ENCODE data around the gene TMEM181. TPM values are rescaled to one million over a fixed set of nuclear protein-coding genes. Genes with fewer than 3 reads are reported as not detected.
"Not testable (repeated sequence)": the region's sequence is repeated elsewhere in the genome, so short reads cannot be mapped to it uniquely, and the experiment has no call there.

TMEM181 gene
- total and polyA plus RNA-seq, 4 experiments from 2014 or later: 4.3 to 28.0 (median 17.1) TPM

DNA sequence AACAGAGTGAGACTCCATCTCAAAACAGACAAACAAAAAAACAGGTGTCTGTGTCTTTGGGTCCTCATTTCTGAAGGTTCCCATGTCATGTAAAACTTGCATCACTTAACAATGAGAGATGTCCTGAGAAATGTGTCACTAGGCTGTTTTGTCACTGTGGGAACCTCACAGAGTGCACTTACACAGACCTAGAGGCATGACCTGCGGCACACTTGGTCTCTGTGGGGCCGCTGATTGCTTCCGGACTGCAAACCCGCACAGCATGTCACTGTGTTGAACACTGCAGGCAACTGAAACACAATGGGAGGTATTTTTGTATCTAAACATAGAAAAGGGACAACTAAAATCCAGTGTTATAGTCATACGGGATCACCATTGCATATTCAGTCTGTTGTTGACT lies 42.3 kb upstream of the TMEM181 start:
- no peak for DNase-seq
- Mint-ChIP-seq H3K36me3 (no peaks in the 10 kb centered on the region), H3K4me1 (peaks cover 22 to 41% (median 31%) of the 10 kb centered on the region in 4 donors), H3K9me3 (peaks cover 0 to 3% (median 0%) of the 10 kb centered on the region in 8 donors), H3K4me3 (peak overlapping the region; percentile 79 to 90 (median 86)), H3K27me3 (peaks cover 0 to 4% of the 10 kb centered on the region in 2 donors), H3K27ac (peak overlapping the region in 6 of 7 donors; percentile 4 to 80 (median 52))
- POLR2A ChIA-PET (ENCODE audit: partially characterized antibody): no interaction called here
- Histone ChIP-seq H3K27me3 (ENCODE audit: insufficient read depth, low read length) (no peaks in the 10 kb centered on the region), H3K36me3 (ENCODE audit: insufficient read depth, low read length) (no peaks in the 10 kb centered on the region), H3K4me1 (ENCODE audit: insufficient read depth, low read length) (peaks cover 33% of the 10 kb centered on the region), H3K4me3 (ENCODE audit: low read length in 2 of 2) (no peak overlapping the region), H3K27ac (ENCODE audit: low read depth, low read length) (no peak overlapping the region), H3K9me3 (ENCODE audit: control insufficient read depth in 1 of 2, low read length in 2 of 2) (no peaks in the 10 kb centered on the region)
- intact Hi-C loops (cut with micrococcal nuclease): loop anchor here (5.0 kb wide), 1 partner anchor 45 kb away; the partner anchor contains the start of gene TMEM181
- CTCF ChIA-PET (ENCODE audit: partially characterized antibody): interaction anchor here (1.2 kb wide), 1 partner anchor 297 kb away, joined by 3 read pairs; no protein-coding TSS in a partner anchor

DNA sequence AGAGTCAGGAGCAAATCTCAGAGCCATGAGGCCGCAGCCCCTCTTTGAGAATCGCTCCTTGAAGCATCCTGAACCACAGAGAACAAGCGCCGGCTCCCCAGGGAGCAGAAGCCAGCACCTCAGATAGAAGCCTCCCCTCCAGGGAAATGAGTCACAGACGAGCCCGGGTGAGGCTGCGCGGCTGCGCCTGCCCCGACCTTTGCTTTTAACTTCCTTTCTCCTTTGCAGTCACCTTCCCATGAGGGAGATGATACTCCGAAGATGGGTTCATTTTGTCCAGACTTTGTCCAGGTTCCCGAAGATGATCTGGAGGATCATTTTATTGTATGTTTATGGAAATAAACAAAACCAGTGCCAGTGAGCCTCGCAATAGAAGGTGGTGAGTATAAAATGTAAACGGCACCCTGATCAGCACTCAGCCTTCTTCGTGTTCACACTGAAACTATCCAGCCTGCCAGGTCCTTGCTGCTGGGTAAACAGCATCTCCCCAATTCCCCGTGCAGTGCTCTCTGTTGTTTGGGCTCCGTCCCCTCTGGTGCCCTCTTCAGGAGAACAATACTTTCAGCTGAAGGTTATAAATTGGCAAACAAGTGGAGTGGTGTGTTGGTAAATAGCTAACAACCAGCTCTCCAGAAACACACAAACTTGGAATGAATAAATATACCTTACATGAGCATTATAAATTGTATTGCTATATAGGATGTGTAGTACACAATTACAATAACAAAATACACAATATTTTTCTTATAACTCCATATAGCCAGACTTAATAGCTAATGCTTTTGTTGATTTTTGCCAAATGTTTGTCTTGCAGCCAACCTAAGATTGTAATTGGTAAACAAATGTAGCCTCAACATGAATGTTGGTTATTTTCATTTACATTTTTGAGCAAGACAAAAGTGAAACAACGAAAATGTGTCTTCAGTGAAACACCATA lies 41.4 kb upstream of the TMEM181 start:
- H3K9me3 ChIP-seq (ENCODE audit: control insufficient read depth in 1 of 2, low read length in 2 of 2): no peaks in the 10 kb centered on the region
- DNase-seq: peak; percentile 57 to 68 (median 64)
- H3K36me3 ChIP-seq (ENCODE audit: insufficient read depth, low read length): no peaks in the 10 kb centered on the region
- Mint-ChIP-seq H3K4me3 (peak overlapping the region; percentile 79 to 90 (median 86)), H3K36me3 (no peaks in the 10 kb centered on the region), H3K9me3 (peaks cover 0 to 3% (median 0%) of the 10 kb centered on the region in 8 donors), H3K4me1 (peaks cover 22 to 41% (median 31%) of the 10 kb centered on the region in 4 donors), H3K27me3 (peaks cover 2 to 6% of the 10 kb centered on the region in 2 donors), H3K27ac (peak overlapping the region; percentile 62 to 93 (median 80))
- intact Hi-C loops (cut with micrococcal nuclease): loop anchor here (1.0 to 5.0 kb wide), 2 partner anchors 44 to 297 kb away; partner anchors contain the start of gene TMEM181
- H3K27me3 ChIP-seq (ENCODE audit: insufficient read depth, low read length): no peaks in the 10 kb centered on the region
- H3K4me1 ChIP-seq (ENCODE audit: insufficient read depth, low read length): peaks cover 33% of the 10 kb centered on the region
- ChIA-PET CTCF (ENCODE audit: partially characterized antibody) (interaction anchor here (0.7 to 1.9 kb wide), 19 partner anchors 9 to 351 kb away, joined by 3 to 11 read pairs (median 4); no protein-coding TSS in a partner anchor), POLR2A (ENCODE audit: partially characterized antibody) (interaction anchor here (0.6 to 0.9 kb wide), 5 partner anchors 18 to 126 kb away, joined by 3 to 5 read pairs (median 4); partner anchors contain the start of genes DYNLT1 and TMEM181)
- peak overlapping the region; percentile 20 to 51 for H3K4me3 ChIP-seq (ENCODE audit: low read length in 2 of 2)
- H3K27ac ChIP-seq (ENCODE audit: low read depth, low read length): no peak overlapping the region

DNA sequence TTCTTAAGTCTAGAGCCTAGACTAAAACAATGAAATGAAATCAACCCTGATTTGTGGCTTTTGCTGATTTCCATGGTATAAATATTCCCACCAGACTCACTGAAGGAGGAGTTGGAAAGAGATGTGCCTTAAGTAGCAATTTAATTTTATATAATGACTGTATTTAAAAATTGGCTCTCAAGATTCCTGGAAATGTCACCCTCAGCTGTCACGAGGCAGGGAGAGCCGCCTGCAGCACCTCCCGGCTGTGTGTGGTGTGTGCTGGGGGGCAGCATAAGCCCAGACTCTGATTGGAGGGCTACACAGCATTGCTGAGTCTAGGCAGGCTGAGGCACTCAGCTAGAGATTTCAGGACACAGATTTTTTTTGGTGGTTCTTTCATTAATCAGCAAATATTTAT lies 40.6 kb upstream of the TMEM181 start:
- Mint-ChIP-seq H3K27me3 (peaks cover 6 to 13% of the 10 kb centered on the region in 2 donors), H3K4me1 (peaks cover 16 to 33% (median 24%) of the 10 kb centered on the region in 4 donors), H3K9me3 (peaks cover 0 to 3% (median 0%) of the 10 kb centered on the region in 8 donors), H3K27ac (no peak overlapping the region), H3K4me3 (peak overlapping the region in 1 of 8 donors; percentile 11), H3K36me3 (no peaks in the 10 kb centered on the region)
- intact Hi-C loops (cut with micrococcal nuclease): loop anchor here (5.0 kb wide), 1 partner anchor 43 kb away; the partner anchor contains the start of gene TMEM181
- DNase-seq: no peak
- no peaks in the 10 kb centered on the region for H3K9me3 ChIP-seq (ENCODE audit: control insufficient read depth in 1 of 2, low read length in 2 of 2)
- H3K4me1 ChIP-seq (ENCODE audit: insufficient read depth, low read length): peaks cover 28% of the 10 kb centered on the region
- no peak overlapping the region for H3K27ac ChIP-seq (ENCODE audit: low read depth, low read length)
- no peak overlapping the region for H3K4me3 ChIP-seq (ENCODE audit: low read length in 2 of 2)
- CTCF ChIA-PET (ENCODE audit: partially characterized antibody): interaction anchor here (0.7 to 1.9 kb wide), 17 partner anchors 8 to 350 kb away, joined by 3 to 11 read pairs (median 5); no protein-coding TSS in a partner anchor
- no peaks in the 10 kb centered on the region for H3K36me3 ChIP-seq (ENCODE audit: insufficient read depth, low read length)
- H3K27me3 ChIP-seq (ENCODE audit: insufficient read depth, low read length): no peaks in the 10 kb centered on the region
- POLR2A ChIA-PET (ENCODE audit: partially characterized antibody): interaction anchor here (0.6 to 0.9 kb wide), 2 partner anchors 17 to 40 kb away, joined by 3 read pairs; partner anchors contain the start of gene TMEM181

DNA sequence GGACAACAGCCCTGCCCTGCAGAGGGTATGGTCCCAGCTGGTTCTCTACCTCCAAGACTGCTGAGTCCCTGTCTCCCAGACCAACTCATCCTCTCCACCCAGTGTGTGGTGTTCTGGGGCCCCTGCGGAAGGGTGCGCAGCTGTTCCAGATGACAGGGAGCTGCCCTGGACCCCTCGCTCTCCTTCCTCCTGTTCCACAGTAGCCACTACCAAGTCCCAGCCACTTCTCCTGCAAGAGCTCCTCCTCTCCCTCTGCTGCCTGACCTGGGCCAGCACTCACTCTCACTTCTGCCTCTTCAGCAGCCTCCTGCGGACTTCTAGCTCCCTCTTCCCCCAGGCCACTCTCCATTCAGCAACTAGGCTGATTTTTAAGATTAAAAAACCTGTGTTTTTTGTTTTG lies 40.1 kb upstream of the TMEM181 start:
- Mint-ChIP-seq H3K36me3 (no peaks in the 10 kb centered on the region), H3K4me1 (peaks cover 13 to 28% (median 20%) of the 10 kb centered on the region in 4 donors), H3K27me3 (peaks cover 10 to 15% of the 10 kb centered on the region in 2 donors), H3K27ac (peak overlapping the region in 1 of 7 donors; percentile 8), H3K4me3 (peak overlapping the region in 2 of 8 donors; percentile 12 to 30), H3K9me3 (peaks cover 0 to 3% (median 0%) of the 10 kb centered on the region in 8 donors)
- H3K9me3 ChIP-seq (ENCODE audit: control insufficient read depth in 1 of 2, low read length in 2 of 2): no peaks in the 10 kb centered on the region
- ChIA-PET CTCF (ENCODE audit: partially characterized antibody) (interaction anchor here (0.8 to 1.9 kb wide), 5 partner anchors 25 to 301 kb away, joined by 3 to 8 read pairs (median 4); no protein-coding TSS in a partner anchor), POLR2A (ENCODE audit: partially characterized antibody) (no interaction called here)
- H3K4me3 ChIP-seq (ENCODE audit: low read length in 2 of 2): no peak overlapping the region
- H3K4me1 ChIP-seq (ENCODE audit: insufficient read depth, low read length): peaks cover 23% of the 10 kb centered on the region
- DNase-seq: no peak
- no peaks in the 10 kb centered on the region for H3K27me3 ChIP-seq (ENCODE audit: insufficient read depth, low read length)
- no peaks in the 10 kb centered on the region for H3K36me3 ChIP-seq (ENCODE audit: insufficient read depth, low read length)
- intact Hi-C loops (cut with micrococcal nuclease): loop anchor here (5.0 kb wide), 1 partner anchor 43 kb away; the partner anchor contains the start of gene TMEM181
- H3K27ac ChIP-seq (ENCODE audit: low read depth, low read length): no peak overlapping the region

DNA sequence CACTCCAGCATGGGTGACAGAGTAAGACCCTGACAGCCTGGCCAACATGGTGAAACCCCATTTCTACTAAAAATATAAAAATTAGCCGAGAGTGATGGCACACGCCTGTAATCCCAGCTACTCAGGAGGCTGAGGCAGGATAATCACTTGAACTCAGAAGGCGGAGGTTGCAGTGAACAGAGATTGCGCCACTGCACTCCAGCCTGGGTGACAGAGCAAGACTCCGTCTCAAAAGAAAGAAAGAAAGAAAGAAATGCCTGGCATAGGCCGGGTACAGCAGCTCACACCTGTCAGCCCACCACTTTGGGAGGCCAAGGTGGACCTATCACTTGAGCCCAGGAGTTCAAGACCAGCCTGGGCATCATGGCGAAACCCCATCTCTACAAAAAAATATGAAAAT lies 38.9 kb upstream of the TMEM181 start:
- POLR2A ChIA-PET (ENCODE audit: partially characterized antibody); H3K36me3 ChIP-seq (ENCODE audit: insufficient read depth, low read length); H3K36me3 Mint-ChIP-seq; H3K27me3 ChIP-seq (ENCODE audit: insufficient read depth, low read length); H3K27ac Mint-ChIP-seq; H3K27ac ChIP-seq (ENCODE audit: low read depth, low read length); H3K4me3 Mint-ChIP-seq; intact Hi-C loops (cut with micrococcal nuclease); DNase-seq; H3K4me3 ChIP-seq (ENCODE audit: low read length in 2 of 2); CTCF ChIA-PET (ENCODE audit: partially characterized antibody); H3K9me3 Mint-ChIP-seq; H3K9me3 ChIP-seq (ENCODE audit: control insufficient read depth in 1 of 2, low read length in 2 of 2): not testable (repeated sequence)
- H3K4me1 ChIP-seq (ENCODE audit: insufficient read depth, low read length): peaks cover 15% of the 10 kb centered on the region
- peaks cover 7 to 18% (median 12%) of the 10 kb centered on the region in 4 donors for H3K4me1 Mint-ChIP-seq
- peaks cover 20 to 25% of the 10 kb centered on the region in 2 donors for H3K27me3 Mint-ChIP-seq

DNA sequence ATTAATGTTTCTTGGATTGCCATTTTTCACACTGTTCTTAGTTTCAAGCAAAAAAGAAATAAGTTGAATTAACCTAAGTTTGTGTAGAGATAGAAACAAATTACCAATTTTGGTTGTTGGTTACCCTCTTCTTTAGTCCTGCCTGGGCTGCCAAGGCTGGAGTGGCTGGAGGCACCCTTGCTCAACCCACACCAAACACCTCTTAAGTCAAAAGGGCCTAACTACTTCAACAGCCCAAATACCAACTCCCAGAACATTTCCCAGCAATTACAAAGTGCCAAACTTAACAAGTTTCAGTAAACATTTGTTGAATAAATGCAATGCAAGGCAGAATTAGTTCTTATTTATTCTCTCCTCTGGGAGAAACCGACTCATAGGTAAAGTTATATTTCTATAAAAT lies 38.1 kb upstream of the TMEM181 start:
- H3K4me3 Mint-ChIP-seq: no peak overlapping the region
- peaks cover 22 to 31% of the 10 kb centered on the region in 2 donors for H3K27me3 Mint-ChIP-seq
- Histone ChIP-seq H3K27me3 (ENCODE audit: insufficient read depth, low read length) (no peaks in the 10 kb centered on the region), H3K4me1 (ENCODE audit: insufficient read depth, low read length) (peaks cover 15% of the 10 kb centered on the region), H3K27ac (ENCODE audit: low read depth, low read length) (no peak overlapping the region), H3K4me3 (ENCODE audit: low read length in 2 of 2) (no peak overlapping the region), H3K9me3 (ENCODE audit: control insufficient read depth in 1 of 2, low read length in 2 of 2) (no peaks in the 10 kb centered on the region), H3K36me3 (ENCODE audit: insufficient read depth, low read length) (no peaks in the 10 kb centered on the region)
- peaks cover 0 to 9% (median 3%) of the 10 kb centered on the region in 8 donors for H3K9me3 Mint-ChIP-seq
- intact Hi-C loops (cut with micrococcal nuclease): no loop called here
- peaks cover 0 to 1% of the 10 kb centered on the region in 2 donors for H3K36me3 Mint-ChIP-seq
- H3K4me1 Mint-ChIP-seq: peaks cover 5 to 15% (median 10%) of the 10 kb centered on the region in 4 donors
- CTCF ChIA-PET (ENCODE audit: partially characterized antibody): interaction anchor here (0.7 kb wide), 1 partner anchor 304 kb away, joined by 4 read pairs; no protein-coding TSS in a partner anchor
- no peak overlapping the region for H3K27ac Mint-ChIP-seq
- POLR2A ChIA-PET (ENCODE audit: partially characterized antibody): no interaction called here
- DNase-seq: no peak

Data from CD4-positive, alpha-beta memory T cell (primary cell).